H1 (cell line): ENCODE data around the gene CA5A. TPM values are rescaled to one million over a fixed set of nuclear protein-coding genes. Genes with fewer than 3 reads are reported as not detected.
A peak's percentile ranks its signal among the peaks of the same experiment; 100 is the strongest.

Source experiments
- CTCF ChIA-PET: fragments of 300-600 bp; sonication (Branson Sonifier 250); formaldehyde crosslinking; loops from one replicate; lab custom pipeline; 2021; ENCODE audit not compliant: partially characterized antibody; lab: Charles Lee
- POLR2A ChIA-PET: fragments of 300-600 bp; sonication (Branson Sonifier 250); formaldehyde crosslinking; loops from one replicate; lab custom pipeline; 2021; ENCODE audit warnings: inconsistent platforms; ENCODE audit not compliant: partially characterized antibody; lab: Charles Lee
- DNase-seq, 2 experiments: peaks; one replicate each; pipeline versions ENCODE4 v3.0.0 to v3.0.0-alpha.2; 2010 to 2022; ENCODE audit warnings: low spot score in 2 of 2, low read depth in 1 of 2, mixed read lengths in 1 of 2
- FAIRE-seq: peaks from 2 replicates; lab custom pipeline; 2011; peaks lifted over from hg19 to GRCh38; lab: Jason Lieb, UNC
- H2AFZ ChIP-seq: 2 replicates; pipeline ENCODE4 v1.8.1; 2012; ENCODE audit warnings: low read length, inconsistent platforms
- H2AK5ac ChIP-seq: 2 replicates; pipeline ENCODE4 v1.6.1; 2013; ENCODE audit warnings: low read depth, low read length
- H2BK120ac ChIP-seq: replicated peaks from 2 replicates; pipeline ENCODE3; 2013; ENCODE audit warnings: low read depth, low read length, inconsistent platforms
- H2BK12ac ChIP-seq: 2 replicates; pipeline ENCODE4 v1.6.1; 2013; ENCODE audit warnings: low read depth, low read length
- H2BK15ac ChIP-seq: 2 replicates; pipeline ENCODE4 v1.6.1; 2013; ENCODE audit warnings: low read length
- H2BK20ac ChIP-seq: 2 replicates; pipeline ENCODE4 v1.6.1; 2013; ENCODE audit warnings: low read length
- H2BK5ac ChIP-seq: 2 replicates; pipeline ENCODE4 v1.6.1; 2013; ENCODE audit warnings: low read depth, low read length
- H3K14ac ChIP-seq: 2 replicates; pipeline ENCODE4 v1.6.1; 2013; ENCODE audit warnings: inconsistent platforms; ENCODE audit not compliant: insufficient read length
- H3K18ac ChIP-seq: 2 replicates; pipeline ENCODE4 v1.6.1; 2013; ENCODE audit warnings: low read length; ENCODE audit errors: extremely low read depth
- H3K23ac ChIP-seq: 2 replicates; pipeline ENCODE4 v1.6.1; 2013; ENCODE audit warnings: inconsistent platforms; ENCODE audit not compliant: insufficient read length
- H3K23me2 ChIP-seq: 2 replicates; pipeline ENCODE4 v1.6.1; 2013; ENCODE audit warnings: low read depth, low read length
- H3K27ac ChIP-seq: 2 replicates; pipeline ENCODE4 v1.6.1; 2011; ENCODE audit warnings: low read depth, low read length, inconsistent platforms
- H3K27me3 ChIP-seq, 4 experiments: replicated peaks in 1 of 4; 1 replicate in 1 of 4; 2 replicates in 3 of 4; pipeline versions ENCODE4 v1.6.1 to v1.8.1; 2011 to 2013; ENCODE audit warnings: low read length in 3 of 4, mild to moderate bottlenecking in 3 of 4, inconsistent platforms in 2 of 4, mixed read lengths in 2 of 4, moderate library complexity in 1 of 4; ENCODE audit not compliant: control insufficient read depth in 3 of 4, insufficient read depth in 3 of 4; ENCODE audit errors: extremely low read depth in 1 of 4
- H3K36me3 ChIP-seq, 4 experiments: 2 replicates each; pipeline versions ENCODE4 v1.6.1 to v1.8.1; 2011 to 2013; ENCODE audit warnings: mild to moderate bottlenecking in 4 of 4, low read length in 3 of 4, moderate library complexity in 2 of 4, control low read depth in 1 of 4, inconsistent platforms in 1 of 4; ENCODE audit not compliant: insufficient read depth in 4 of 4, control insufficient read depth in 2 of 4
- H3K4ac ChIP-seq: replicated peaks from 2 replicates; pipeline ENCODE3; 2013; ENCODE audit warnings: low read length, low read depth, mixed read lengths, inconsistent platforms; ENCODE audit not compliant: insufficient read length
- H3K4me1 ChIP-seq, 4 experiments: replicated peaks in 1 of 4; 1 replicate in 1 of 4; 2 replicates in 3 of 4; pipeline versions ENCODE4 v1.6.1 to v1.8.1; 2011 to 2013; ENCODE audit warnings: low read length in 3 of 4, inconsistent platforms in 2 of 4, mixed read lengths in 1 of 4; ENCODE audit not compliant: insufficient read depth in 4 of 4, control insufficient read depth in 3 of 4
- H3K4me2 ChIP-seq, 2 experiments: 2 replicates each; pipeline versions ENCODE4 v1.6.1 to v1.8.1; 2011 to 2013; ENCODE audit warnings: low read depth in 2 of 2, low read length in 2 of 2, control low read depth in 1 of 2, inconsistent platforms in 1 of 2, mild to moderate bottlenecking in 1 of 2; ENCODE audit not compliant: insufficient read depth in 1 of 2
- H3K4me3 ChIP-seq, 4 experiments: fragments of 200-600, 300-600 bp in 1 of 4; sonication (generic), shearing (Covaris generic), sonication (Bioruptor Twin) in 1 of 4; 2 replicates each; pipeline versions ENCODE4 v1.5.1 to v1.8.1; 2011 to 2016; ENCODE audit warnings: low read length in 4 of 4, low read depth in 3 of 4, control low read depth in 2 of 4, inconsistent platforms in 2 of 4, mild to moderate bottlenecking in 2 of 4, mixed read lengths in 1 of 4, moderate library complexity in 1 of 4; ENCODE audit not compliant: insufficient read depth in 2 of 4; ENCODE audit errors: extremely low read depth in 1 of 4
- H3K56ac ChIP-seq: replicated peaks from 2 replicates; pipeline ENCODE3; 2013; ENCODE audit warnings: low read depth, mild to moderate bottlenecking, mixed read lengths, low read length, inconsistent platforms; ENCODE audit not compliant: insufficient read length
- H3K79me1 ChIP-seq: 2 replicates; pipeline ENCODE4 v1.6.1; 2013; ENCODE audit warnings: low read depth, low read length, control low read depth
- H3K79me2 ChIP-seq, 2 experiments: 2 replicates each; pipeline versions ENCODE4 v1.6.1 to v1.8.1; 2012 to 2013; ENCODE audit warnings: low read length in 2 of 2, mild to moderate bottlenecking in 2 of 2, inconsistent platforms in 1 of 2; ENCODE audit not compliant: insufficient read depth in 2 of 2, control insufficient read depth in 1 of 2
- H3K9ac ChIP-seq, 4 experiments: replicated peaks in 1 of 4; 1 replicate in 1 of 4; 2 replicates in 3 of 4; pipeline versions ENCODE4 v1.6.1 to v1.8.1; 2011 to 2013; ENCODE audit warnings: low read depth in 3 of 4, low read length in 3 of 4, control low read depth in 2 of 4, mild to moderate bottlenecking in 2 of 4, moderate library complexity in 2 of 4, inconsistent platforms in 1 of 4; ENCODE audit errors: extremely low read depth in 1 of 4
- H3K9me3 ChIP-seq, 2 experiments: 2 replicates each; pipeline versions ENCODE4 v1.6.1 to v1.8.1; 2012 to 2013; ENCODE audit warnings: mild to moderate bottlenecking in 2 of 2, moderate library complexity in 2 of 2, control low read depth in 1 of 2, inconsistent platforms in 1 of 2, low read depth in 1 of 2, low read length in 1 of 2, mixed read lengths in 1 of 2; ENCODE audit not compliant: insufficient read depth in 2 of 2
- H4K20me1 ChIP-seq, 2 experiments: replicated peaks in 1 of 2; 2 replicates each; pipeline versions ENCODE3 to v1.8.1; 2011 to 2013; ENCODE audit warnings: inconsistent platforms in 2 of 2, low read length in 2 of 2, mild to moderate bottlenecking in 1 of 2; ENCODE audit not compliant: insufficient read depth in 2 of 2, control insufficient read depth in 1 of 2
- H4K5ac ChIP-seq: 2 replicates; pipeline ENCODE4 v1.6.1; 2013; ENCODE audit warnings: low read length, low read depth, mixed read lengths, inconsistent platforms; ENCODE audit not compliant: insufficient read length
- H4K8ac ChIP-seq: 2 replicates; pipeline ENCODE4 v1.8.0; 2013; ENCODE audit warnings: mild to moderate bottlenecking, moderate library complexity, low read length, inconsistent platforms; ENCODE audit not compliant: insufficient read depth; ENCODE audit errors: extremely low read depth
- H4K91ac ChIP-seq: replicated peaks from 2 replicates; pipeline ENCODE3; 2013; ENCODE audit warnings: low read length, mixed read lengths, inconsistent platforms; ENCODE audit not compliant: insufficient read length
- CTCF ChIP-seq, 3 experiments: IDR thresholded peaks; 1 replicate in 2 of 3; 2 replicates in 1 of 3; pipeline versions ENCODE4 v1.5.1 to v1.6.1; 2011; ENCODE audit warnings: low read length in 3 of 3, mild to moderate bottlenecking in 3 of 3, inconsistent platforms in 2 of 3, low read depth in 1 of 3, moderate library complexity in 1 of 3; ENCODE audit not compliant: insufficient read depth in 1 of 3; ENCODE audit errors: control extremely low read depth in 1 of 3
- MAFK ChIP-seq: IDR thresholded peaks from 2 replicates; pipeline ENCODE4 v1.6.1; 2012; ENCODE audit warnings: low read depth, mild to moderate bottlenecking, improper control_type of control experiment, low read length
- RAD21 ChIP-seq, 2 experiments: IDR thresholded peaks in 1 of 2; conservative IDR thresholded peaks in 1 of 2; 2 replicates each; pipeline ENCODE4 v1.6.1; 2011; ENCODE audit warnings: low read depth in 2 of 2, low read length in 2 of 2, improper control_type of control experiment in 1 of 2, inconsistent platforms in 1 of 2, mild to moderate bottlenecking in 1 of 2, moderate library complexity in 1 of 2
- WGBS, 2 experiments: shearing (Covaris generic) in 1 of 2; methylation state at CpG; one replicate each; pipeline versions ENCODE4 v1.1.6 to v1.1.7; 2013 to 2015; ENCODE audit warnings: low lambda C conversion rate in 2 of 2, mixed read lengths in 2 of 2, inconsistent platforms in 1 of 2, low coverage in 1 of 2, missing lambda C conversion rate in 1 of 2; ENCODE audit not compliant: insufficient replicate concordance in 2 of 2, insufficient coverage in 1 of 2, insufficient read length in 1 of 2; ENCODE audit errors: extremely low coverage in 1 of 2, missing lambda C conversion rate in 1 of 2; 5-methylcytosine and 5-hydroxymethylcytosine counted together
- polyA plus RNA-seq, 7 experiments: library from polyadenylated mRNA; depleted of rRNA in 3 of 7; stranded (reverse) in 5 of 7; unstranded in 2 of 7; fragments of >200 nt in 5 of 7; fragments of 200-250 nt in 2 of 7; gene quantifications; 1 replicate in 5 of 7; 2 replicates in 1 of 7; 4 replicates in 1 of 7; pipeline versions ENCODE4 v1.2.1 to v1.2.3, GENCODE V29; 2011 to 2013; ENCODE audit warnings: missing spikeins in 2 of 7, mixed read lengths in 2 of 7
- total RNA-seq: library from RNA; stranded (reverse); fragmentation: NEBNext Ultra II Directional; extraction: Animal tissue kit (Norgen Biotek cat#: 25700); gene quantifications from 2 replicates; pipeline ENCODE4 v1.2.1, GENCODE V29; 2021

Gene CA5A
- total and polyA plus RNA-seq, 2 of the 8 experiments (the other 6 are each of a cell fraction or from before 2014, with no cell fraction given), result not detected

GRCh38 chr16:87877942-87878507, 58.3 kb downstream of the CA5A start:
- Histone ChIP-seq H3K27me3 (no peaks in the 10 kb centered on the region; a peak in 1 of 7 replicates), H3K27ac (no peak overlapping the region), H2BK12ac (no peak overlapping the region), H3K14ac (no peak overlapping the region), H3K9ac (no peak overlapping the region), H4K91ac (peak overlapping the region; percentile 42), H2AFZ (no peak overlapping the region), H3K36me3 (no peaks in the 10 kb centered on the region), H2BK120ac (no peak overlapping the region), H3K4ac (no peak overlapping the region), H2AK5ac (no peak overlapping the region), H3K23me2 (peaks cover 6% of the 10 kb centered on the region), H2BK15ac (0 out of 2 replicates have a peak overlapping the region, but pooled peaks have one; percentile 67), H4K5ac (no peak overlapping the region), H4K20me1 (no peaks in the 10 kb centered on the region), H2BK20ac (0 out of 2 replicates have a peak overlapping the region, but pooled peaks have one; percentile 69), H3K4me2 (no peak overlapping the region), H3K23ac (no peak overlapping the region), H3K4me3 (no peak overlapping the region), H3K79me2 (no peaks in the 10 kb centered on the region), H3K4me1 (peaks cover 3 to 26% (median 13%) of the 10 kb centered on the region in 4 experiments), H4K8ac (0 out of 2 replicates have a peak overlapping the region, but pooled peaks have one; percentile 3), H3K9me3 (peaks cover 0 to 6% of the 10 kb centered on the region in 2 experiments; a peak in 2 of 4 replicates), H3K18ac (0 out of 2 replicates have a peak overlapping the region, but pooled peaks have one; percentile 32), H2BK5ac (no peak overlapping the region), H3K79me1 (no peaks in the 10 kb centered on the region), H3K56ac (no peak overlapping the region)
- FAIRE-seq (no peak), DNase-seq (no peak)
- WGBS, 2 experiments, result 91% methylated on average over 19 of the region's 19 CpGs; no CpG with 5 or more reads in 1 of the 2 experiments
- ChIA-PET POLR2A (interaction anchor here (0.7 to 1.9 kb wide), 2 partner anchors 113 to 335 kb away, joined by 3 to 4 read pairs; partner anchors contain the start of gene KLHDC4), CTCF (interaction anchor here (0.7 to 1.4 kb wide), 4 partner anchors 87 to 210 kb away, joined by 3 to 7 read pairs (median 4); no protein-coding TSS in a partner anchor)
- TF ChIP-seq RAD21 (IDR thresholded peaks at IDR 0.05 in 1 of 2, conservative IDR thresholded peaks at IDR 0.05 in 1 of 2; ENCODE audit: low read depth in 2 of 2, low read length in 2 of 2) (peak; percentile 8 to 40; a peak in 2 of 4 replicates), MAFK (no peak), CTCF (IDR thresholded peaks at IDR 0.05; ENCODE audit: control extremely low read depth in 1 of 3, insufficient read depth in 1 of 3, low read depth in 1 of 3, low read length in 3 of 3) (peak; percentile 12 to 55 (median 52); a peak in 3 of 4 replicates)
